ENCODE data around the gene EXOC2.

Gene EXOC2

DNA sequence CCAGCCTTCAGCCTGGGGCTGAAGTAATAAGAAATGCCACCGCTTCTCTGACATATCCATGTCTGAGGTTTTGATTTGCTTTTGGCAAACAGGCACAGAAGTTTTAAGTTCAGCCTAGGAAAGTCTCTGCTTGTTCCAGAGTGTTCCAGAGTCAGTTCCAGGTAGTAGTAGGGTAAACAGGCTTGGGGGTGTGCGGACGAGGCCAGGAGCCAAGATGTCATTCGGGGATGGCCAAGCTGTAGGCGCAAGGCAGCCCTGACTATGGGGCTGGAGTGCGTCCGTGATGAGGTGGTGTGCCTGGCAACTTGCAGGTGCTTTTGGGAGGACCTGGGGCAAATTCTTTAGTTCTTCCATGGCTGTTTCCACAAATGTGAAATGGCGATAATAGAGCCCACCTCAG, 241.1 kb downstream of the EXOC2 start:
- no peak for DNase-seq (ENCODE audit: low read depth)
- TF ChIP-seq, protein P1, sequence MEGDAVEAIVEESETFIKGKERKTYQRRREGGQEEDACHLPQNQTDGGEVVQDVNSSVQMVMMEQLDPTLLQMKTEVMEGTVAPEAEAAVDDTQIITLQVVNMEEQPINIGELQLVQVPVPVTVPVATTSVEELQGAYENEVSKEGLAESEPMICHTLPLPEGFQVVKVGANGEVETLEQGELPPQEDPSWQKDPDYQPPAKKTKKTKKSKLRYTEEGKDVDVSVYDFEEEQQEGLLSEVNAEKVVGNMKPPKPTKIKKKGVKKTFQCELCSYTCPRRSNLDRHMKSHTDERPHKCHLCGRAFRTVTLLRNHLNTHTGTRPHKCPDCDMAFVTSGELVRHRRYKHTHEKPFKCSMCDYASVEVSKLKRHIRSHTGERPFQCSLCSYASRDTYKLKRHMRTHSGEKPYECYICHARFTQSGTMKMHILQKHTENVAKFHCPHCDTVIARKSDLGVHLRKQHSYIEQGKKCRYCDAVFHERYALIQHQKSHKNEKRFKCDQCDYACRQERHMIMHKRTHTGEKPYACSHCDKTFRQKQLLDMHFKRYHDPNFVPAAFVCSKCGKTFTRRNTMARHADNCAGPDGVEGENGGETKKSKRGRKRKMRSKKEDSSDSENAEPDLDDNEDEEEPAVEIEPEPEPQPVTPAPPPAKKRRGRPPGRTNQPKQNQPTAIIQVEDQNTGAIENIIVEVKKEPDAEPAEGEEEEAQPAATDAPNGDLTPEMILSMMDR (conservative IDR thresholded peaks at IDR 0.05; ENCODE audit: control insufficient read depth, insufficient read depth, low read depth, low read length): no peak
- H3K4me3 ChIP-seq (ENCODE audit: control insufficient read depth, low read depth, low read length): no peak overlapping the region

DNA sequence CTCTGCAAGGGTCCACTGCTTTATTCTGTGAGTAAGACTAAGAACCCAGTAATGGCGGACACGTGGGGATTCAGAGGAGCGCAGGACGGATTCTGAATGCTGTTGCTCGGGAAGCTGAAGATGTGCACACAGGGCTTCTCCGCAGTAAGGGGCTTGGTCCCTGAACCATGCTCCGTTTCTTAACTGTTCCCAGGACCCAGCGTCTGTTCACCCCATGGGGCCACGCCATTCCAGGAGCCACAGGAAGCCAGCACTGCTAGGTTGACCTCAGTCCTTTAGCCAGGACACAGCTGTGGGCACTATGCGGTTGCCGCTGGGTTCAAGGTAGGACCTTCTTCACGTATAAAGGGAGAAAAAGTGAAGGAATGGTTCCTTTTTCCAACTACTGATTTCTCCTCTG, 241.6 kb downstream of the EXOC2 start:
- DNase-seq (ENCODE audit: low read depth): no peak
- no peak overlapping the region for H3K4me3 ChIP-seq (ENCODE audit: control insufficient read depth, low read depth, low read length)
- TF ChIP-seq, protein P1 (conservative IDR thresholded peaks at IDR 0.05; ENCODE audit: control insufficient read depth, insufficient read depth, low read depth, low read length): no peak

DNA sequence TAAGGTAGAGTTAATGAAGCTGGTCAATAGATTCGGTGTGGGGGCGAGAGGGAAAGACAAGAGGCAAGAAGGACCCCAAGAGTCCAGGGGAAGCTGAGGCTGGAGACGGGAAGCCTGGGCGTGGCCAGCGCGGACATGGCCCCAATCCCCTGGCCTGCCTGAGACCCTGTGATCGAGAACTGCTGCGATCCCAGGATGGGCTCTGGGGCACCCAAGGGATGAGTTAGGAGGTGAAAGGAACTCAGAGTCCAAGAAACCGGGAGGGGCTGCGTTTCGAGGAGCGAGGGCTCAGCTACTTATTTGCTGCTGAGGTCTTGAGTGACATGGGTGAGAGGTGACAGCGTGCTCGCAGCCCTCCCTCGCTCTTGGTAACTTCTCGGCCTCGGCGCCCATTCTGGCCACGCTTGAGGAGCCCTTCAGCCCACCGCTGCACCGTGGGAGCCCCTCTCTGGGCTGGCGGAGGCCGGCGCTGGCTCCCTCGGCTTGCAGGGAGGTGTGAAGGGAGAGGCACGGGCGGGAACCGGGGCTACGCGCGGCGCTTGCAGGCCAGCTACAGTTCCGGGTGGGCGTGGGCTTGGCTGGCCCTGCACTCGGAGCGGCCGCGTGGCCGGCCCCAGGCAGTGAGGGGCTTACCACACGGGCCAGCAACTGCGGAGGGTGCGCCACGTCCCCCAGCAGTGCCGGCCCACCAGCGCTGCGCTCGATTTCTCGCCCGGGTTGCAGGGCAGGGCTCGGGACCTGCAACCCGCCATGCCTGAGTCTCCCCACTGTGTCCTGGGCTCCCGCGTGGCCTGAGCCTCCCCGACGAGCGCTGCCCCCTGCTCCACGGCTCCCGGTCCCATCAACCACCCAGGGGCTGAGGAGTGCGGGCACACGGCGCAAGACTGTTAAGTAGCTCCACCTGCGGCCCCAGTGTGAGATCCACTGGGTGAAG, 243.2 kb downstream of the EXOC2 start:
- DNase-seq (ENCODE audit: low read depth): no peak
- TF ChIP-seq, protein P1 (conservative IDR thresholded peaks at IDR 0.05; ENCODE audit: control insufficient read depth, insufficient read depth, low read depth, low read length): no peak
- no peak overlapping the region for H3K4me3 ChIP-seq (ENCODE audit: control insufficient read depth, low read depth, low read length)

DNA sequence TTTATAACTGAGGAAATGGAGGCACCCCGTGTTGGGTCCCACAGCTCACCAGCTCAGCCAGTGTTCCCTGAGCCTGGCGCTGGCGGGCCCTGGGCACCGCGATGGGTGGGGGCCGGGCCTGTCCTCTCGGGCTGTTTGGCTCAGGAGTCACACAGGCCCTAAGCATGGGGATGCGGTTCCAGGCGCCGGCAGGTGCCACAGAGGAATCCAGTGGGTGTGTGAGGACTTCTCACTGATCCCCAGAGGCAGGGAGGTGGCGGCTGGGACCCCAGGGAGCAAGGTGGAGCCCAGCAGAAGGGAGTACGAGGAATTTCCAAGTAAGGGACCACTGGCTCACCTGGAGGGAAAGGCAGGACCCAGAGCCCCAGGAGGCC, 243.9 kb downstream of the EXOC2 start:
- no peak for DNase-seq (ENCODE audit: low read depth)
- H3K4me3 ChIP-seq (ENCODE audit: control insufficient read depth, low read depth, low read length): no peak overlapping the region
- TF ChIP-seq, protein P1 (conservative IDR thresholded peaks at IDR 0.05; ENCODE audit: control insufficient read depth, insufficient read depth, low read depth, low read length): no peak

DNA sequence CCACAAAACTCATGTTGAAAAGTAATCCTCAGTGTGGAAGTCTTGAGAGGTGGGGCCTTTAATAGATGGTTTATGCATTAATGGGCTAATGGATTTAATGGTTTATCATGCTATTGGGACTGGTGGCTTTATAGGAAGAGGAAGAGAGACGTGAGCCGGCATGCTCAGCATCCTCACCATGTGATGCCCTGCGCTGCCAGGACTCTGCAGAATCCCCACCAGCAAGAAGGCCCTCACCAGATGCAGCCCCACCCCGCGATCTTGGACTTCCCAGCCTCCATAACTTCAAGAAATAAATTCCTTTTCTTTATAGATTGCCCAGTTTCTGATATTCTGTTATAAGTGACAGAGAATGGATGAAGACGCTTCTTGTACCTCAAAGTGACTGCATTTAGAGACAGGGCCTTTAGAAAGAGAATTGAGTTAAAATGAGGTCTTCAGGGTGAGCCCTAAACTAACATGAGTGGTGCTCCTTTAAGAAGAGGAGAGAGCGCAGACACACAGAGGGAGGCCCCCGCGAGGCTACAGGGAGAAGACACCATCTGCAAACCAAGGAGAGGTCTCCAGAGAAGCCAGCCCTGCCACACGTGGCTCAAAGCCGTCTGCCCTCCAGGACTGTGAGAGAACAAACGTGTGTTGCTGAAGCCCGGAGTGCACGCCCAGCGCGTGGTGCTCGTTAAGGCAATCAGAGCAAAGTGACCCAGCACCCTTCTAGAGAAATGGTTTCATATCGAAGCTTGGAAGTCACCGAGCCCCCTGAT, 244.5 kb downstream of the EXOC2 start:
- no peak for DNase-seq (ENCODE audit: low read depth)
- TF ChIP-seq, protein P1 (conservative IDR thresholded peaks at IDR 0.05; ENCODE audit: control insufficient read depth, insufficient read depth, low read depth, low read length): no peak

DNA sequence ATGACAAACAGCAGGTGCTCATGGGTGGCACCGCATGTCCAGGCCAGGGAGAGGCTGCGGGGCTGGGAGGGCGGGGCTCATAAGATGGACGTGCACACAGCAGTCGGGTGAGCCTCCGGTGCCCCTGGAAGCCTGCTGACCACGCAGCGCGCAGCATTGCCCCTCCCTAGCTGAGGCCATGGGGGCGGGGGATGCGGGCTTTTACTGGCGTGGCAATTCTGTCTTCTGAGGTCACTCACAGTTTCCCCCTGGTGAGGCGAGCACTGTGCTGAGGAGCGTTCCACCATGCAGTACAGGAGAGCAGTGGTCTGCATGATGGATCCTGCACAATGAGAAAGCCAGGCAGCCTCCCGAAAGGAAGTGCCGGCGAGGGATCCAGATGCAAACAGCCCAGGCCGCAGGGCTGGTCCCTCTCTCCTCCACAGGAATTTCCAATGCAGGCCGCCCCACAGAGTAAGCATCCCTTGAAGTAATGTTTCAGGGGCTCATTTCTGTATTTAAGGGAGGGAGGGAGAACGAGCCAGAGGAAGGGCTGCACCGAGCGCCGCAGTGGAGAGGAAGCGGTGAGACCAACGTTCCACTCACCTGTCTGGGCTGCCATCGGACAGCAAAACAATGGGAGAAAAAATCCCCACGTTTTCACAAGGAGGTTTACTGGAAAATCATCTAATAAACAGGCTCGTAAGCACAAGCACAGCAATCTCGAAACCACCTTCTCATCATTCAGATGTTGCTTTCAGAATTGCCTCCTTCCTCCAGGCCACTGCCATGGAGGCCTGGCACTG, 245.4 kb downstream of the EXOC2 start:
- DNase-seq (ENCODE audit: low read depth): no peak
- TF ChIP-seq, protein P1 (conservative IDR thresholded peaks at IDR 0.05; ENCODE audit: control insufficient read depth, insufficient read depth, low read depth, low read length): no peak
- H3K4me3 ChIP-seq (ENCODE audit: control insufficient read depth, low read depth, low read length): no peak overlapping the region

More for the DNA sequence above, 244.5 kb downstream of the EXOC2 start:
- H3K4me3 ChIP-seq (ENCODE audit: control insufficient read depth, low read depth, low read length): no peak overlapping the region
